ENCODE measurements around the gene CTXND1.

DNA sequence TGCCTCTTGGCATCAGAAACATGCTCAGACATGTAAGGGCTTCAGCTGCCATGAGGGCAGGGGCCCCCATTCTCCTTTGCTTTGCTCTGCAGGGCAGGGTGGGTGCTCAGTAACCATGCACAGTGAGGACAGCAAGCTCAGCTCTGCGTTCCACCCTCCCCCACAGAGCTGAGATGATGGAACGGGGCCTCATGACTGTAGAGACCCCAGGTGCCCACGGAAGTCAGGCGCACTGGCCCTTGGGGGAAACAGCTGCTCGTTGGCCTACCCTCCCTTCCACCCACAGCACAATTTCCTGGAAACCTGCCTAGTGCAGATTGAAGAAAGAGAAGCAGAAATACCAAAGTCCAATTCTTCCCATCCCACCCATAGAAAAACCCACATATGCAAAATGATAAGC lies 10.5 kb downstream of the CTXND1 start:
- TF ChIP-seq, protein P1, sequence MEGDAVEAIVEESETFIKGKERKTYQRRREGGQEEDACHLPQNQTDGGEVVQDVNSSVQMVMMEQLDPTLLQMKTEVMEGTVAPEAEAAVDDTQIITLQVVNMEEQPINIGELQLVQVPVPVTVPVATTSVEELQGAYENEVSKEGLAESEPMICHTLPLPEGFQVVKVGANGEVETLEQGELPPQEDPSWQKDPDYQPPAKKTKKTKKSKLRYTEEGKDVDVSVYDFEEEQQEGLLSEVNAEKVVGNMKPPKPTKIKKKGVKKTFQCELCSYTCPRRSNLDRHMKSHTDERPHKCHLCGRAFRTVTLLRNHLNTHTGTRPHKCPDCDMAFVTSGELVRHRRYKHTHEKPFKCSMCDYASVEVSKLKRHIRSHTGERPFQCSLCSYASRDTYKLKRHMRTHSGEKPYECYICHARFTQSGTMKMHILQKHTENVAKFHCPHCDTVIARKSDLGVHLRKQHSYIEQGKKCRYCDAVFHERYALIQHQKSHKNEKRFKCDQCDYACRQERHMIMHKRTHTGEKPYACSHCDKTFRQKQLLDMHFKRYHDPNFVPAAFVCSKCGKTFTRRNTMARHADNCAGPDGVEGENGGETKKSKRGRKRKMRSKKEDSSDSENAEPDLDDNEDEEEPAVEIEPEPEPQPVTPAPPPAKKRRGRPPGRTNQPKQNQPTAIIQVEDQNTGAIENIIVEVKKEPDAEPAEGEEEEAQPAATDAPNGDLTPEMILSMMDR (IDR thresholded peaks at IDR 0.05), result no peak
- no peak for TF ChIP-seq POLR2A (IDR thresholded peaks at IDR 0.05)

Data from uterus (tissue), 2 donors.